GM06990 (cell line): ENCODE data around the gene SYNC.
A peak's percentile ranks its signal among the peaks of the same experiment; 100 is the strongest.

ENCODE experiments used
- DNase-seq: peaks from one replicate; pipeline ENCODE4 v3.0.0-alpha.2; 2011; ENCODE audit not compliant: insufficient read length; ENCODE audit errors: extremely low read depth
- H3K27me3 ChIP-seq: replicated peaks from 2 replicates; pipeline ENCODE4 v1.6.0; 2011; ENCODE audit warnings: low read length; ENCODE audit not compliant: control insufficient read depth, insufficient read depth
- H3K36me3 ChIP-seq: 2 replicates; pipeline ENCODE4 v1.5.1; 2011; ENCODE audit warnings: low read length; ENCODE audit not compliant: control insufficient read depth, insufficient read depth
- H3K4me3 ChIP-seq: replicated peaks from 2 replicates; pipeline ENCODE4 v1.5.1; 2011; ENCODE audit warnings: low read depth, mild to moderate bottlenecking, control low read depth, low read length
- CTCF ChIP-seq: IDR thresholded peaks from 2 replicates; pipeline ENCODE4 v1.5.1; 2011; ENCODE audit warnings: low read length, control low read depth, mild to moderate bottlenecking, inconsistent platforms; ENCODE audit not compliant: insufficient read depth, poor library complexity, severe bottlenecking

The SYNC gene

GRCh38 chr1:32741413-32742198 lies 39.0 kb upstream of the SYNC start:
- no peaks in the 10 kb centered on the region for H3K36me3 ChIP-seq
- peak; percentile 23 for TF ChIP-seq CTCF
- peaks cover 9% of the 10 kb centered on the region for H3K27me3 ChIP-seq
- DNase-seq = no peak
- H3K4me3 ChIP-seq = peak overlapping the region; percentile 40

GRCh38 chr1:32741059-32741412 lies 38.5 kb upstream of the SYNC start:
- peaks cover 9% of the 10 kb centered on the region for H3K27me3 ChIP-seq
- TF ChIP-seq CTCF = no peak
- no peak for DNase-seq
- H3K36me3 ChIP-seq = no peaks in the 10 kb centered on the region
- peak overlapping the region; percentile 40; the same call in 1 of the 2 replicates for H3K4me3 ChIP-seq

GRCh38 chr1:32736812-32737791 lies 34.5 kb upstream of the SYNC start:
- Histone ChIP-seq H3K27me3 (peaks cover 4% of the 10 kb centered on the region), H3K4me3 (no peak overlapping the region), H3K36me3 (no peaks in the 10 kb centered on the region)
- TF ChIP-seq CTCF = no peak
- DNase-seq = no peak

GRCh38 chr1:32733582-32734321 lies 31.2 kb upstream of the SYNC start:
- no peak for TF ChIP-seq CTCF
- no peak overlapping the region for H3K4me3 ChIP-seq

GRCh38 chr1:32729254-32730046 lies 26.9 kb upstream of the SYNC start:
- DNase-seq = no peak
- H3K4me3 ChIP-seq = no peak overlapping the region
- no peak for TF ChIP-seq CTCF
- H3K36me3 ChIP-seq = no peaks in the 10 kb centered on the region
- no peaks in the 10 kb centered on the region for H3K27me3 ChIP-seq

More at GRCh38 chr1:32733582-32734321, 31.2 kb upstream of the SYNC start:
- Histone ChIP-seq H3K27me3 (peaks cover 2% of the 10 kb centered on the region), H3K36me3 (no peaks in the 10 kb centered on the region)
- DNase-seq = no peak
